Fibroblast of lung (primary cell): Measurements from ENCODE around the gene NOL4. TPM values are rescaled to one million over a fixed set of nuclear protein-coding genes. Genes with fewer than 3 reads are reported as not detected.

Source experiments
- DNase-seq, 2 donors: peaks; one replicate each; pipeline versions ENCODE4 v3.0.0 to v3.0.0-alpha.2; 2010; ENCODE audit warnings: low read depth in 2 of 2
- H2AFZ ChIP-seq: 2 replicates; pipeline ENCODE4 v1.5.1; 2012; ENCODE audit warnings: low read length, control low read depth, inconsistent platforms
- H3K27ac ChIP-seq: 2 replicates; pipeline ENCODE4 v1.5.1; 2011; ENCODE audit warnings: low read length, control low read depth; ENCODE audit not compliant: insufficient read depth
- H3K27me3 ChIP-seq: 2 replicates; pipeline ENCODE4 v1.5.1; 2011; ENCODE audit warnings: mild to moderate bottlenecking, low read length; ENCODE audit not compliant: control insufficient read depth, insufficient read depth
- H3K36me3 ChIP-seq: 2 replicates; pipeline ENCODE4 v1.5.1; 2011; ENCODE audit warnings: low read length; ENCODE audit not compliant: control insufficient read depth, insufficient read depth
- H3K4me1 ChIP-seq: 2 replicates; pipeline ENCODE4 v1.5.1; 2011; ENCODE audit warnings: low read length; ENCODE audit not compliant: control insufficient read depth, insufficient read depth; ENCODE audit errors: extremely low read depth
- H3K4me2 ChIP-seq: 2 replicates; pipeline ENCODE4 v1.5.1; 2011; ENCODE audit warnings: low read length, control low read depth; ENCODE audit not compliant: insufficient read depth; ENCODE audit errors: extremely low read depth
- H3K4me3 ChIP-seq, 4 experiments: fragments of 200-600 bp in 1 of 4; sonication (generic) in 1 of 4; replicated peaks in 1 of 4; 2 replicates each; pipeline ENCODE4 v1.5.1; 2011 to 2016; ENCODE audit warnings: low read length in 4 of 4, low read depth in 3 of 4, mild to moderate bottlenecking in 3 of 4, control low read depth in 2 of 4, inconsistent platforms in 1 of 4, mixed read lengths in 1 of 4; ENCODE audit not compliant: insufficient read depth in 1 of 4; ENCODE audit errors: control extremely low read depth in 1 of 4
- H3K79me2 ChIP-seq: 2 replicates; pipeline ENCODE4 v1.5.1; 2012; ENCODE audit warnings: mild to moderate bottlenecking, low read length, inconsistent platforms; ENCODE audit not compliant: control insufficient read depth, insufficient read depth
- H3K9ac ChIP-seq: 2 replicates; pipeline ENCODE4 v1.5.1; 2011; ENCODE audit warnings: mild to moderate bottlenecking, low read length, control low read depth; ENCODE audit not compliant: insufficient read depth
- H3K9me3 ChIP-seq: 2 replicates; pipeline ENCODE4 v1.5.1; 2012; ENCODE audit warnings: low read depth, low read length; ENCODE audit not compliant: control insufficient read depth, insufficient read depth
- H4K20me1 ChIP-seq: 2 replicates; pipeline ENCODE4 v1.5.1; 2011; ENCODE audit warnings: low read length; ENCODE audit not compliant: control insufficient read depth, insufficient read depth; ENCODE audit errors: extremely low read depth
- EZH2 ChIP-seq: IDR thresholded peaks from 2 replicates; pipeline ENCODE4 v1.5.1; 2012; ENCODE audit warnings: low read length, control low read depth, mild to moderate bottlenecking; ENCODE audit errors: missing control alignments
- polyA plus RNA-seq, 2 donors: library from polyadenylated mRNA; depleted of rRNA in 1 of 2; stranded (reverse) in 1 of 2; unstranded in 1 of 2; fragments of >200 nt; gene quantifications; 2 replicates each; pipeline ENCODE4 v1.2.1, GENCODE V29; 2011 to 2012; ENCODE audit warnings: missing spikeins in 1 of 2
- total RNA-seq: library from RNA; depleted of rRNA; stranded (reverse); fragments of >200 nt; gene quantifications from 2 replicates; pipeline ENCODE4 v1.2.1, GENCODE V29; 2014
- TF ChIP-seq, protein P1 (sequence below), 2 donors: IDR thresholded peaks in 1 of 2; conservative IDR thresholded peaks in 1 of 2; 1 replicate in 1 of 2; 2 replicates in 1 of 2; pipeline ENCODE4 v1.5.1; 2011 to 2012; ENCODE audit warnings: low read length in 2 of 2, control low read depth in 1 of 2, inconsistent platforms in 1 of 2, low read depth in 1 of 2, mild to moderate bottlenecking in 1 of 2

Gene NOL4
- total and polyA plus RNA-seq, 2 donors (not counting 1 experiment from before 2014, with no cell fraction given): not detected

DNA sequence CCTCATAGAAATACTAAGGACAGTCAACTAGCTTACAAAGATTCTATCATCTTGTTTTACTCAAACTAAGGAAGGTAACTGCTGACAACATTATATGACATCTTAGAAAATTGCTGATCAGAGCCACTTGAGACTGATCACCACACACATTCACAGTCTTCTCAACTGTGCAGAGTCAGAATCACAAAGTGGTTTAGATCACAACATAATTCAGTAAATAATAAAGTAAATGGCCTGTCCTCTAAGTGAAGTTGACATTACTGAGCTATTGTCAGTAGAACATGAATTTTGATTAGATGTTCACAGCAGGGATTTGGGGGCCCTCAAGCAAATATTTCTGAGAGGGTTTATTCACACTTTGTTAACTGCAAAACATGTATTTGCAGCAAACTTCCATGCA lies 28.5 kb downstream of the NOL4 start:
- H3K9me3 ChIP-seq: no peaks in the 10 kb centered on the region
- H3K9ac ChIP-seq: no peak overlapping the region
- TF ChIP-seq, protein P1, sequence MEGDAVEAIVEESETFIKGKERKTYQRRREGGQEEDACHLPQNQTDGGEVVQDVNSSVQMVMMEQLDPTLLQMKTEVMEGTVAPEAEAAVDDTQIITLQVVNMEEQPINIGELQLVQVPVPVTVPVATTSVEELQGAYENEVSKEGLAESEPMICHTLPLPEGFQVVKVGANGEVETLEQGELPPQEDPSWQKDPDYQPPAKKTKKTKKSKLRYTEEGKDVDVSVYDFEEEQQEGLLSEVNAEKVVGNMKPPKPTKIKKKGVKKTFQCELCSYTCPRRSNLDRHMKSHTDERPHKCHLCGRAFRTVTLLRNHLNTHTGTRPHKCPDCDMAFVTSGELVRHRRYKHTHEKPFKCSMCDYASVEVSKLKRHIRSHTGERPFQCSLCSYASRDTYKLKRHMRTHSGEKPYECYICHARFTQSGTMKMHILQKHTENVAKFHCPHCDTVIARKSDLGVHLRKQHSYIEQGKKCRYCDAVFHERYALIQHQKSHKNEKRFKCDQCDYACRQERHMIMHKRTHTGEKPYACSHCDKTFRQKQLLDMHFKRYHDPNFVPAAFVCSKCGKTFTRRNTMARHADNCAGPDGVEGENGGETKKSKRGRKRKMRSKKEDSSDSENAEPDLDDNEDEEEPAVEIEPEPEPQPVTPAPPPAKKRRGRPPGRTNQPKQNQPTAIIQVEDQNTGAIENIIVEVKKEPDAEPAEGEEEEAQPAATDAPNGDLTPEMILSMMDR (conservative IDR thresholded peaks at IDR 0.05 in 1 of 2, IDR thresholded peaks at IDR 0.05 in 1 of 2; ENCODE audit: low read depth in 1 of 2, low read length in 2 of 2): no peak
- TF ChIP-seq EZH2: no peak
- no peaks in the 10 kb centered on the region for H3K36me3 ChIP-seq
- no peak overlapping the region for H2AFZ ChIP-seq
- no peaks in the 10 kb centered on the region for H3K27me3 ChIP-seq
- no peak for DNase-seq
- no peaks in the 10 kb centered on the region for H4K20me1 ChIP-seq
- no peak overlapping the region for H3K4me3 ChIP-seq
- no peaks in the 10 kb centered on the region for H3K79me2 ChIP-seq
- no peaks in the 10 kb centered on the region for H3K4me1 ChIP-seq
- H3K27ac ChIP-seq: no peak overlapping the region
- no peak overlapping the region for H3K4me2 ChIP-seq

DNA sequence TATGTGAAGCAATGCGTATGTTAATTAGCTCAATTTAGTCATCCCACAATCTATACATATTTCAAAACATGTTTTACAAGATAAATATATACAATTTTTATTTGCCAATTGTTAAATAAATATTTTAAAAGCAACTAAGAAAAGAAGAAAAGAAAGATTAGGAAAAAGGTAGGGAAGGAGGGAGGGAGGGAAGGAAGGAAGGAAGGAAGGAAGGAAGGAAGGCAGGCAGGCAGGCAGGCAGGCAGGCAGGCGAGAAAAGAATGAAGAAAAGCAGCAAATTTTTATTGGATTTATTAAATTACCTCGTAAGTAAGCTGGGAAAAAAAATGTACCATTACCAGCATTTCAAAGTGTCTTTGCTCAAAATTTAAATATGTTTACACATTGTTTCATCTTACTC lies 30.5 kb downstream of the NOL4 start:
- Histone ChIP-seq H4K20me1 (no peaks in the 10 kb centered on the region), H3K4me3 (no peak overlapping the region), H3K4me2 (no peak overlapping the region), H3K27me3 (no peaks in the 10 kb centered on the region), H3K9me3 (no peaks in the 10 kb centered on the region), H2AFZ (no peak overlapping the region), H3K9ac (no peak overlapping the region), H3K36me3 (no peaks in the 10 kb centered on the region), H3K27ac (no peak overlapping the region), H3K79me2 (no peaks in the 10 kb centered on the region), H3K4me1 (no peaks in the 10 kb centered on the region)
- no peak for DNase-seq
- TF ChIP-seq, protein P1 (conservative IDR thresholded peaks at IDR 0.05 in 1 of 2, IDR thresholded peaks at IDR 0.05 in 1 of 2; ENCODE audit: low read depth in 1 of 2, low read length in 2 of 2): no peak
- TF ChIP-seq EZH2: no peak

DNA sequence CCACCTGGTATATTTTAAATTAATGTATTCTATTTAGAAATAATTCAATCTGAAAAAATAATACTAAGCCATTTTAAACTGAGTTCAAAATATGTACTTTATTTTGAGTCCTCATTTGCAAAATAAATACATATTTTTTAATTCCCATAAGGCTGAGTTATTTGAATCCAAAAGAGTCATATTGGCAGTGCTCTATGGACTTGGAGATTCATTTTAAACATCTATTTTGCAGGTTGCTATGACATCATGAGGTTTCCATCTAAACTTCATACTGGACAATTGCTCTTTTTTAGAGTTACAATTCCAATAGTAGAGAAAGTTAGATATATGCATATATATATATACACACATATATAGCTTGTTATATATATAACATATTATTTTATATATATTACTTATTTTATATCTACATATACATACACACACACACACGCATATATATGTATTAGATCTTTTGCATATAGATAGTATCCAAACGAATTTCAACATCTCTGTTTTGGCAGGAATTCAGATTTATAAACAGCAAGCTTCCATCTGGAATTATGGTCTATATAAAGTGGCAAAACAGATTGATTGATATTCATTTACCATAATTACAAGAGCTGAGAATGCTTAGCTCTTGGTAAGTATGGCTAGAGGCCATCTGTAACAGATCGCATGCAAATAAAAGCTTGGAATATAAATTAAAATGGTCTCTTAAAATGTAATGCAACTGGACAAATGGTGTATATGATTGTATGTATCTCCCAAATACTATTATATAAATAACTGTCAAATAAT lies 34.9 kb downstream of the NOL4 start:
- no peaks in the 10 kb centered on the region for H3K27me3 ChIP-seq
- no peak overlapping the region for H3K9ac ChIP-seq
- TF ChIP-seq, protein P1 (conservative IDR thresholded peaks at IDR 0.05 in 1 of 2, IDR thresholded peaks at IDR 0.05 in 1 of 2; ENCODE audit: low read depth in 1 of 2, low read length in 2 of 2): no peak
- no peak for TF ChIP-seq EZH2
- DNase-seq: no peak
- no peaks in the 10 kb centered on the region for H3K4me1 ChIP-seq
- no peaks in the 10 kb centered on the region for H3K36me3 ChIP-seq
- H4K20me1 ChIP-seq: no peaks in the 10 kb centered on the region
- no peaks in the 10 kb centered on the region for H3K79me2 ChIP-seq
- H3K4me2 ChIP-seq: no peak overlapping the region
- no peak overlapping the region for H2AFZ ChIP-seq
- no peak overlapping the region for H3K27ac ChIP-seq
- no peaks in the 10 kb centered on the region for H3K9me3 ChIP-seq
- H3K4me3 ChIP-seq: no peak overlapping the region
